HCT116 (cell line): ENCODE measurements around the gene HLCS.

Experiments used
- CEBPB ChIP-seq: IDR thresholded peaks from 2 replicates; pipeline ENCODE4 v1.6.1; 2012; ENCODE audit warnings: low read depth
- EZH2 ChIP-seq: fragments of 200-600 bp; sonication (generic); IDR thresholded peaks from 2 replicates; pipeline ENCODE4 v1.6.1; 2017; ENCODE audit warnings: antibody characterized with exemption, mixed run types
- EZH2phosphoT487 ChIP-seq: fragments of 200-600 bp; IDR thresholded peaks from 2 replicates; pipeline ENCODE4 v1.6.1; 2018; ENCODE audit warnings: antibody characterized with exemption, borderline replicate concordance
- POLR2A ChIP-seq: IDR thresholded peaks from 2 replicates; pipeline ENCODE4 v1.7.0; 2011; ENCODE audit warnings: borderline replicate concordance; ENCODE audit not compliant: insufficient read depth, insufficient read length; ENCODE audit errors: extremely low read depth
- POLR2AphosphoS5 ChIP-seq: IDR thresholded peaks from 2 replicates; pipeline ENCODE4 v1.6.1; 2011; ENCODE audit warnings: mild to moderate bottlenecking, low read depth, low read length, moderate library complexity
- RAD21 ChIP-seq: IDR thresholded peaks from 2 replicates; pipeline ENCODE4 v1.6.1; 2012; ENCODE audit warnings: low read depth, mild to moderate bottlenecking
- SRF ChIP-seq: IDR thresholded peaks from 2 replicates; pipeline ENCODE4 v1.6.1; 2012; ENCODE audit warnings: low read depth
- TCF7L2 ChIP-seq: IDR thresholded peaks from 2 replicates; pipeline ENCODE4 v1.7.0; 2011; ENCODE audit warnings: borderline replicate concordance, inconsistent platforms; ENCODE audit not compliant: insufficient read depth, insufficient read length; ENCODE audit errors: extremely low read depth
- YY1 ChIP-seq: IDR thresholded peaks from 2 replicates; pipeline ENCODE4 v1.6.1; 2011; ENCODE audit warnings: low read length, low read depth, moderate library complexity, mild to moderate bottlenecking; ENCODE audit not compliant: insufficient replicate concordance; ENCODE audit errors: extremely low read depth
- TF ChIP-seq, protein P1 (sequence below), 3 experiments: fragments of 200-600 bp in 1 of 3; sonication (generic) in 1 of 3; IDR thresholded peaks in 2 of 3; conservative IDR thresholded peaks in 1 of 3; 2 replicates each; pipeline ENCODE4 v1.5.1; 2012 to 2017; ENCODE audit warnings: low read depth in 2 of 3, low read length in 2 of 3, antibody characterized with exemption in 1 of 3, borderline replicate concordance in 1 of 3, control low read depth in 1 of 3, mild to moderate bottlenecking in 1 of 3, mixed read lengths in 1 of 3, mixed run types in 1 of 3, moderate library complexity in 1 of 3; ENCODE audit not compliant: insufficient read depth in 1 of 3
- TF ChIP-seq, protein P2 (sequence below): IDR thresholded peaks from 2 replicates; pipeline ENCODE4 v1.6.1; 2012; ENCODE audit warnings: low read depth
- TF ChIP-seq, protein P3 (sequence below): IDR thresholded peaks from 2 replicates; pipeline ENCODE4 v1.6.1; 2011; ENCODE audit warnings: mild to moderate bottlenecking, low read length, moderate library complexity; ENCODE audit not compliant: insufficient replicate concordance; ENCODE audit errors: extremely low read depth
- TF ChIP-seq, protein P4 (sequence below): IDR thresholded peaks from 2 replicates; pipeline ENCODE4 v1.6.1; 2012

DNA sequence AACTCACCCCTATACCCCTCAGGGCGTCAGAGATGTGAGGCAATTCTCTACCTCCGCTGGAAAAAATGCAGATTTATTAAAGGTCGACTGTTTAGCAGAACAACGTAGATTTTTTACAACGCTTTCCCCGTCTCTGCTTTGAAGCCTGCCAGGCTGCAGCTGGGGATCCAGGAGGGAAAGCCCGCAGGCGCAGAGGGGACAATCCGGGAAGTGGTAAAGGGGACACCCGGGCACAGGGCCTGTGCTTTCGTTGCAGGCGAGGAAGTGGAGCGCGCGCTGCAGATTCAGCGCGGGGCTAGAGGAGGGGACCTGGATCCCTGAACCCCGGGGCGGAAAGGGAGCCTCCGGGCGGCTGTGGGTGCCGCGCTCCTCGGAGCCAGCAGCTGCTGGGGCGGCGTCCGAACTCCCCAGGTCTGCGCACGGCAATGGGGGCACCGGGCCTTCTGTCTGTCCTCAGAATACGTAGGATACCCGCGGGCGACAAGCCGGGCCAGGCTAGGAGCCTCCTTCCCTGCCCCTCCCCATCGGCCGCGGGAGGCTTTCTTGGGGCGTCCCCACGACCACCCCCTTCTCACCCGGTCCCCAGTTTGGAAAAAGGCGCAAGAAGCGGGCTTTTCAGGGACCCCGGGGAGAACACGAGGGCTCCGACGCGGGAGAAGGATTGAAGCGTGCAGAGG, 262.1 kb downstream of the HLCS start:
- TF ChIP-seq, protein P1, sequence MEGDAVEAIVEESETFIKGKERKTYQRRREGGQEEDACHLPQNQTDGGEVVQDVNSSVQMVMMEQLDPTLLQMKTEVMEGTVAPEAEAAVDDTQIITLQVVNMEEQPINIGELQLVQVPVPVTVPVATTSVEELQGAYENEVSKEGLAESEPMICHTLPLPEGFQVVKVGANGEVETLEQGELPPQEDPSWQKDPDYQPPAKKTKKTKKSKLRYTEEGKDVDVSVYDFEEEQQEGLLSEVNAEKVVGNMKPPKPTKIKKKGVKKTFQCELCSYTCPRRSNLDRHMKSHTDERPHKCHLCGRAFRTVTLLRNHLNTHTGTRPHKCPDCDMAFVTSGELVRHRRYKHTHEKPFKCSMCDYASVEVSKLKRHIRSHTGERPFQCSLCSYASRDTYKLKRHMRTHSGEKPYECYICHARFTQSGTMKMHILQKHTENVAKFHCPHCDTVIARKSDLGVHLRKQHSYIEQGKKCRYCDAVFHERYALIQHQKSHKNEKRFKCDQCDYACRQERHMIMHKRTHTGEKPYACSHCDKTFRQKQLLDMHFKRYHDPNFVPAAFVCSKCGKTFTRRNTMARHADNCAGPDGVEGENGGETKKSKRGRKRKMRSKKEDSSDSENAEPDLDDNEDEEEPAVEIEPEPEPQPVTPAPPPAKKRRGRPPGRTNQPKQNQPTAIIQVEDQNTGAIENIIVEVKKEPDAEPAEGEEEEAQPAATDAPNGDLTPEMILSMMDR (IDR thresholded peaks at IDR 0.05 in 2 of 3, conservative IDR thresholded peaks at IDR 0.05 in 1 of 3; ENCODE audit: borderline replicate concordance in 1 of 3, insufficient read depth in 1 of 3, low read depth in 2 of 3, low read length in 2 of 3): no peak
- TF ChIP-seq POLR2A (no peak), RAD21 (no peak), CEBPB (no peak), YY1 (no peak), TCF7L2 (no peak), EZH2phosphoT487 (no peak), EZH2 (no peak), POLR2AphosphoS5 (no peak), SRF (no peak)
- TF ChIP-seq, protein P2, sequence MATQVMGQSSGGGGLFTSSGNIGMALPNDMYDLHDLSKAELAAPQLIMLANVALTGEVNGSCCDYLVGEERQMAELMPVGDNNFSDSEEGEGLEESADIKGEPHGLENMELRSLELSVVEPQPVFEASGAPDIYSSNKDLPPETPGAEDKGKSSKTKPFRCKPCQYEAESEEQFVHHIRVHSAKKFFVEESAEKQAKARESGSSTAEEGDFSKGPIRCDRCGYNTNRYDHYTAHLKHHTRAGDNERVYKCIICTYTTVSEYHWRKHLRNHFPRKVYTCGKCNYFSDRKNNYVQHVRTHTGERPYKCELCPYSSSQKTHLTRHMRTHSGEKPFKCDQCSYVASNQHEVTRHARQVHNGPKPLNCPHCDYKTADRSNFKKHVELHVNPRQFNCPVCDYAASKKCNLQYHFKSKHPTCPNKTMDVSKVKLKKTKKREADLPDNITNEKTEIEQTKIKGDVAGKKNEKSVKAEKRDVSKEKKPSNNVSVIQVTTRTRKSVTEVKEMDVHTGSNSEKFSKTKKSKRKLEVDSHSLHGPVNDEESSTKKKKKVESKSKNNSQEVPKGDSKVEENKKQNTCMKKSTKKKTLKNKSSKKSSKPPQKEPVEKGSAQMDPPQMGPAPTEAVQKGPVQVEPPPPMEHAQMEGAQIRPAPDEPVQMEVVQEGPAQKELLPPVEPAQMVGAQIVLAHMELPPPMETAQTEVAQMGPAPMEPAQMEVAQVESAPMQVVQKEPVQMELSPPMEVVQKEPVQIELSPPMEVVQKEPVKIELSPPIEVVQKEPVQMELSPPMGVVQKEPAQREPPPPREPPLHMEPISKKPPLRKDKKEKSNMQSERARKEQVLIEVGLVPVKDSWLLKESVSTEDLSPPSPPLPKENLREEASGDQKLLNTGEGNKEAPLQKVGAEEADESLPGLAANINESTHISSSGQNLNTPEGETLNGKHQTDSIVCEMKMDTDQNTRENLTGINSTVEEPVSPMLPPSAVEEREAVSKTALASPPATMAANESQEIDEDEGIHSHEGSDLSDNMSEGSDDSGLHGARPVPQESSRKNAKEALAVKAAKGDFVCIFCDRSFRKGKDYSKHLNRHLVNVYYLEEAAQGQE: no peak
- TF ChIP-seq, protein P3, sequence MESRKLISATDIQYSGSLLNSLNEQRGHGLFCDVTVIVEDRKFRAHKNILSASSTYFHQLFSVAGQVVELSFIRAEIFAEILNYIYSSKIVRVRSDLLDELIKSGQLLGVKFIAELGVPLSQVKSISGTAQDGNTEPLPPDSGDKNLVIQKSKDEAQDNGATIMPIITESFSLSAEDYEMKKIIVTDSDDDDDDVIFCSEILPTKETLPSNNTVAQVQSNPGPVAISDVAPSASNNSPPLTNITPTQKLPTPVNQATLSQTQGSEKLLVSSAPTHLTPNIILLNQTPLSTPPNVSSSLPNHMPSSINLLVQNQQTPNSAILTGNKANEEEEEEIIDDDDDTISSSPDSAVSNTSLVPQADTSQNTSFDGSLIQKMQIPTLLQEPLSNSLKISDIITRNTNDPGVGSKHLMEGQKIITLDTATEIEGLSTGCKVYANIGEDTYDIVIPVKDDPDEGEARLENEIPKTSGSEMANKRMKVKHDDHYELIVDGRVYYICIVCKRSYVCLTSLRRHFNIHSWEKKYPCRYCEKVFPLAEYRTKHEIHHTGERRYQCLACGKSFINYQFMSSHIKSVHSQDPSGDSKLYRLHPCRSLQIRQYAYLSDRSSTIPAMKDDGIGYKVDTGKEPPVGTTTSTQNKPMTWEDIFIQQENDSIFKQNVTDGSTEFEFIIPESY: no peak
- TF ChIP-seq, protein P4, sequence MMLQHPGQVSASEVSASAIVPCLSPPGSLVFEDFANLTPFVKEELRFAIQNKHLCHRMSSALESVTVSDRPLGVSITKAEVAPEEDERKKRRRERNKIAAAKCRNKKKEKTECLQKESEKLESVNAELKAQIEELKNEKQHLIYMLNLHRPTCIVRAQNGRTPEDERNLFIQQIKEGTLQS: no peak
